NOMO-1 treated with dmso at 0.1 percent for 144 hours (cell line): ENCODE data around the gene CCDC66.
"Not testable (repeated sequence)": the region's sequence is repeated elsewhere in the genome, so short reads cannot be mapped to it uniquely, and the experiment has no call there.

Source experiments
- DNase-seq: peaks from one replicate; lab custom pipeline; 2025; ENCODE audit not compliant: unreplicated experiment; lab: John Stamatoyannopoulos, UW

The CCDC66 gene

DNA sequence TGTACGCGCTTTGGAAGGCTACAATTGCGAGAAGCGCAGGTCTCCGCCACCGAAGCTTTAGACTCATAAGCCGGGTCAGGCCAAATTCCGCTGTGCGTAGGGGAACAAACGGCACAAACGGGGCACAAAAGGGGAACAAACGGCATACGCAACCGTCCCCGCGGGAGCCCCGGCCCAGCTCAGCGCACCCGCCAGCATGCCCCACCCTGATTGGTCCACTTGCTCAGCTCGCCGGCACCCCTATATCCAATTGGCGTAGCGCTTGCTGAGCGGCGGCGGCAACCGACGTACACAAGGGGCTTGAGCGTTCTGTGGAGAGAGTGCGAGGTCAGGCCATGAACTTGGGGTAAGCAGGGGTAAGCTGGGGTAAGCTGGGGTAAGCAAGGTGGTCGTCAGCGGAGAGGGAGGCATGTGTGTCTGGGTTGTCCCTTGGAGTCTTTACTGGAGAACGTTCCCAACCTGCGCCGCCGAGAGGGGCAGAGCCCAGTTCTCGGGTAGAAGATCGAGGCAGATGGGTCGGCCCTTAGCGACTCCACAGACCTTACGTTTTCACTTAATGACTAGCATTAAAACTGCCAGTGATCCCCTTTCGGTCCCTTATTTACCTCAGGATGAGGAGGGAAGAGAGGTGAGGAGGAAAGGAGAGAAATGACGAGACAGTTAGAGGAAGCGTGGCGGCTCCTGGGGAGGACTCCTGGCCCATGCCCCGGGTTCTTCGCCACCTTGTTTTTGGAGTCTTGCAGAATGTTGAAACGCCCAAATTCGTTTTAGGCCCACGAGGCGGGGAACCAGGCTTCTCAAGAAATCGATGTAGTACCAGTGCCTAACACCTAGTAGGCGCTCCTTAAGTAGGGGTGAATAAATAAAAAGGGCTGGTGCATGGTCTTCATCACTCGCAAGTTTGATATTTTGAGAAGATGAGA lies at the start of gene CCDC66:
TSS of gene CCDC66 (plus strand) at position 268 of the 923 bp plus-strand sequence. CDS start at position 336, 68 bp downstream.
- DNase-seq, result peak; percentile 92

DNA sequence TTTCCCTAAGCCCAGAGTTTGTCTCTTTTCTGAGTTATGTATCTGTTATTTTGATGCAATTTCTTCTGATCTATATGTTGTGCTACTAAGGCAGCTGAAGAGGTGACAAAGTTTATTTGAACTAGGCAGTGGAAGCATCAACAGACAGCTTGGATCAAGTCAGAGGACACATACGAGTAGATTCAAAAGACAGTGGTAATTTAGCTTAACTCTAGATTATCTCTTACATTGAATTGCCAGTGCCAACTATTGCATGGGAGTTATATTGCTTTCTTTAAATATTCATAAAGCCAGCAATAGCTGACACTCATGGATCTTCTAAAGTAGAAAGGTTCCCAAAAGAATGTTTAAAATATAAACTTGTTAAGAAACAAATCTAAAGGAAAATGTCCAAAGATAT lies 37.3 kb upstream of the CCDC66 start:
- DNase-seq, result no peak

DNA sequence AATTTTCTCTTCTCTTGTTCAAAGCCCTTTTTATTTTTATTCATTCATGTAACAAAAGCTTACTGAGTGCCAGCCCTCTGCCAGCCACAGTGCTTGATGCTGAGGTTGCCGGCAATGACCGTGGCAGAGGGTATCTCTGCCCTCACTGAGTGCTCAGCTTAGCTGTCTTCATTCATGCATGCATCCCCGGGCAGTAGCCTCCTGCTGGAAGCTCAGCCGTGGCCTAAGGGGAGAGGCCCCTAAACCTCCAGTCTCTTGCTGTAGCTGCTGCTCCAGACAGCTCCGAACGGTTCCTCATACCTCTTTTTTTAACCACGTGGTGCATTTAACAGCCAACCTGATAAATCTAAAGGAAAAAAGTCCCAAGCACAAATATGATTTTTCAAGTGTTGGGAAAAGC lies 34.6 kb upstream of the CCDC66 start:
- DNase-seq, result no peak

DNA sequence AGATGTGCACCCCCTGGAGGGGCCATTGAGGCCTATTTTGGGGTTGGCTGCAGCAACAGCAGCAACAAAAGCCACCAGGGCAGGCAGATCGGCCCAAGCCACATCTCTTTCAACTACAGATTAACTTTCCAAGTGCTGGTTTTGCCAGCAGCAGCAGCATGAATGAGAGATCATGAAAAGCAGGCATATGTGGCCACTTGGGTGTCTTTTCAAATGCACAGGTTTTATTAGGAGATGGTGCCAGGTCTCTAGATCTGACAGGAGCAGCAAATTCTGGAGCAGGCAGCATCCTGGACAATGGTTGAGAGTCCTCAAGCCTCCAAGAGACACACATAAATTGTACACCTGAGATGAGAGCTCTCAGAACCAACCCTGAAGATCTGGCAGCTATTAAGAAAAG lies 31.7 kb upstream of the CCDC66 start:
- DNase-seq, result no peak

DNA sequence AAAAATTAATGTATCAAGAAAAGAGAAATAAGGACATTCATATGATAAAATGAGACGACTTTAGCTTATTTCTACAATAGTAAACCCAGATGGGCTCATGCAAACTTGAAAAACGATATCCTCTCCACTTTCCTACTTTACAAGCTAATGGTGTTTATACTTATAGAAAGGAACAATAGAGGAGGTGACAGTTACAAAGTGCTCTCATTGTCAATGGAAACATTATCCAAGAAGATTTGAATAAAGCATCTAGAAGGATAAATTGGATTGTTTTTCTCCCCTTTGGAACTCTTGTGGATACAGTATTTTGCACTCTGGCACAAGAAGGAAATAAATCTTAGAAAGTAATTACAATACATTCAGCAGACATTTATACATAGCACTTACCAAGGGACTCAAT lies 20.2 kb upstream of the CCDC66 start:
- DNase-seq, result no peak

DNA sequence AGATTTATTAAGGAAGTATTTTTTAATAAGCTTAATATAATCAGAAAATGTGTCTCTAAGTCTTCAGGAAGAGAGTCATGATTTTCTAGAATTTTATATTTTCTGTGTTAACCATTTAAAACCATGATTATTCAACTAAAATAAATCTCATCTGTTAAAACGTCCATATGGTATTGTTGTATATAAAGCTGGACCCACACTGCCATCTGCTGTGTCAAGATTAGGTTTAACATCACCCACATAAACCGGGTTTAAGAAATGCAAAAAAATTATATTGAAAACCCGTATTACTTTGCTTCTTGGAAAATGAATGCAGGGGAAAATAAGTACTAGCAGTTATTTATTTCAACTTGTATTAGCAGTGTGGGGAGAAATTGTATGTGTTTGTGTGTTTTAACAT lies 9.5 kb upstream of the CCDC66 start:
- DNase-seq, result no peak

DNA sequence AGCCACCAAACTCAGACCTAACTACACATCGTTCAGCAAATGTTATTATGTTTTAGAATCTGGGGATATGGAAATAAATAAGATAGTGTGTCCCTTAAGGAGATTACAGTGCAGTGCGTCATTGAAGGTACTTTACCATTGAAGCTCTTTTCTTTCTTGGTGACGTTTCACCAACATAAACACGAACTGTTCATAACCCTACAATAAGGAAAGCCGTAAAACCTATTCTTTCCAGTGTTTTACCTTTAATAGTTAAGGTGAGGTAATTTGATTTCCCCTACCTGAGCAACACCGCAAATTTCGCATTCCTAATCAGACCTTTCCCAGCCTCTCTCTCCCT lies 826 bp downstream of the CCDC66 start:
- no peak for DNase-seq

DNA sequence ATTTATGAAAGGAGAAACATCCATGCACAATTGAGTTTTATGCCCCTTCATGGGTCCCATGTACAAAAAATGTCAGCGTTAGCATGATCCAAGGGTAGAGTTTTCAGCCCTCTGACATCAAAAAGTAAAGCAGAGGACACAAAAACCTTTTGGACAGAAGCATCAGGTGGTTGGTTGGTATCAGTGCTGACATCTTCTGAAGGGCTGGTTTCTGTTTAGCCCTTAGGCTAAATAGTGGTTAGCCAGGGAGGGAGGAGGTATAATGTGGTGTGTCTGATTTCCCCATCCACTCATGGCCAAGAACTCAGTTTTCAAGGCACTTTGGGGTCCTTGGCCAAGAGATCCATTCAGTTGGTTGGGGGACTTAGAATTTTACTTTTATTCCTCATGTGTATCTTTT lies 16.5 kb downstream of the CCDC66 start:
- no peak for DNase-seq

DNA sequence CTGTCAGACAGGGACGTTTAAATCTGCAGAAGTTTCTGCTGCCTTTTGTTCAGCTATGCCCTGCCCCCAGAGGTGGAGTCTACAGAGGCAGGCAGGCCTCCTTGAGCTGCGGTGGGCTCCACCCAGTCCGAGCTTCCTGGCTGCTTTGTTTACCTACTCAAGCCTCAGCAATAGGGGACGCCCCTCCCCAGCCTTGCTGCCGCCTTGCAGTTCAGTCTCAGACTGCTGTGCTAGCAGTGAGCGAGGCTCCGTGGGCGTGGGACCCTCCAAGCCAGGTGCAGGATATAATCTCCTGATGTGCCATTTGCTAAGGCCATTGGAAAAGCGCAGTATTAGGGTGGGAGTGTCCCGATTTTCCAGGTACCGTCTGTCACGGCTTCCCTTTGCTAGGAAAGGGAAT lies 25.0 kb downstream of the CCDC66 start:
- DNase-seq, result not testable (repeated sequence)

DNA sequence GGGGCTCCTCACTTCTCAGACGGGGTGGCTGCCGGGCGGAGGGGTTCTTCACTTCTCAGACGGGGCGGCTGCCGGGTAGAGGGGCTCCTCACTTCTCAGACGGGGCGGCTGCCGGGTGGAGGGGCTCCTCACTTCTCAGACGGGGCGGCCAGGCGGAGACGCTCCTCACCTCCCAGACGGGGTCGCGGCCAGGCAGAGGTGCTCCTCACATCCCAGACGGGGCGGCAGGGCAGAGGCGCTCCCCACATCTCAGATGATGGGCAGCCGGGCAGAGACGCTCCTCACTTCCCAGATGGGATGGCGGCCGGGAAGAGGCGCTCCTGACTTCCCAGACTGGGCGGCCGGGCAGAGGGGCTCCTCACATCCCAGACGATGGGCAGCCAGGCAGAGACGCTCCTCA lies 27.3 kb downstream of the CCDC66 start:
- DNase-seq, result not testable (repeated sequence)

DNA sequence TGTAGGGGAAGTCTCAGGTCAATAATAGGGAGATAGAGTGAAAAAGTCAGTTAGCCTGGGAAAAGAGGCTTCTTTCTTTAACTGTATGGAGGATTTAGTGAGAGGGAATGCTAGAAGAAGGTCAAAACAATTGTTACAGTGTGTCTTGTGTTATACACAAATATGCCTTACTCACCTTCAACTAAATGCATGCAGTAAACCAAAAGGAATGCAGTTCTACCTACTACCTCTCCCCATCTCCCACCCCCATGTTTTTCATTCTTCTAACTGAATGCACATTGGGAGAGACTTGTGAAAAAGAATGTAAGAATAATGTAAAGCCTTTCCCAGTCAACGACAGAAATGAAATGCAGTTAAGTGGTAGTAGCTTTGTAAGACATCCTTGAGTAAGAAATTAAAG lies 33.8 kb downstream of the CCDC66 start:
- no peak for DNase-seq

DNA sequence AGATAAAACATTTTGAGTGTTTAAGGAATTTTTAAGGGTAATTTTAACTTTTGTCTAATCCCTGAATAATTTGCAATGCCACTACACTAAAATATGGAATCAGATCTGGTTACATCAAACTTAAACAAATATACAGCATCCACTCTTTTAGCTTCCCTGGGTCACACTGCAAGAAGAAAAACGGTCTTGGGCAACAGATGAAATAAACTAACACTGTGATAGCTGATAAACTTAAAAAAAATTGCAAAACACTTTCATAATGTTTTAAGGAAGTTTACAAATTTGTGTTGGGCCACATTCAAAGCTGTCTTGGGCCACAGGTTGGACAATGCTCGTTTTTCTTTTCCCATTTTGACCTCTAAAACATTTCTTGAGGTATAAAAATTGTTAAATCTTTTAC lies 34.3 kb downstream of the CCDC66 start:
- peak; percentile 7 for DNase-seq

DNA sequence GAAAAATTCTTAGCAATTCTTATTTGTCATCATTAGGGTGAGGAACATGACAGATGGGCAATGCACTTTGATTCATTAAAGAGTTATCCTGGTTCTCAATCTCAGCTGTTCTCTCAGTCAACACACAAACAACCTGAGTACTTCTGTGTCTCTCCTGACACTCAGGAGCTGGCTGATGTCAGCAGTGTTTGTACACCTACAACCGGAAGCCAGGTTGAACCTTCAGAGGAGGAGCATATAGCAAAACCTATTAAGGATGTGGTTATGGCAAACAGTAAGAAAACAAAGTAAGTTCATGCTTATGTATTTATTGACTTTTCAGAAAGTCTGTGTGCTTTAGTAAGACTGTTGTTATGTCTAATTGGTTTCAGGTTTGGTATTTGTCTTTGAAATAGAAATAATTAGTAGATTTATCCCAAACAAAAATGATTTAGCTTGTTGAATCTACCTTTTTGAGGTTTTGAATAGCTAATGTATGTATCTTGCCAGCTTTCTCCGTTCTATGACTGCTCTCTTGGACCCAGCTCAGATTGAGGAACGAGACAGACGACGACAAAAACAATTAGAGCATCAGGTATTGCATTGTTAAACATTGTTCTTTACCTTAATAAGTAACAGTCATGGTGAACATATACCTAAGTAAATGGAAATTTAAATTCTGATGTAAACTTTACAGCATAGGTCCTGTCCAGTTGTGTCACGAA lies 36.6 kb downstream of the CCDC66 start:
- DNase-seq, result no peak

DNA sequence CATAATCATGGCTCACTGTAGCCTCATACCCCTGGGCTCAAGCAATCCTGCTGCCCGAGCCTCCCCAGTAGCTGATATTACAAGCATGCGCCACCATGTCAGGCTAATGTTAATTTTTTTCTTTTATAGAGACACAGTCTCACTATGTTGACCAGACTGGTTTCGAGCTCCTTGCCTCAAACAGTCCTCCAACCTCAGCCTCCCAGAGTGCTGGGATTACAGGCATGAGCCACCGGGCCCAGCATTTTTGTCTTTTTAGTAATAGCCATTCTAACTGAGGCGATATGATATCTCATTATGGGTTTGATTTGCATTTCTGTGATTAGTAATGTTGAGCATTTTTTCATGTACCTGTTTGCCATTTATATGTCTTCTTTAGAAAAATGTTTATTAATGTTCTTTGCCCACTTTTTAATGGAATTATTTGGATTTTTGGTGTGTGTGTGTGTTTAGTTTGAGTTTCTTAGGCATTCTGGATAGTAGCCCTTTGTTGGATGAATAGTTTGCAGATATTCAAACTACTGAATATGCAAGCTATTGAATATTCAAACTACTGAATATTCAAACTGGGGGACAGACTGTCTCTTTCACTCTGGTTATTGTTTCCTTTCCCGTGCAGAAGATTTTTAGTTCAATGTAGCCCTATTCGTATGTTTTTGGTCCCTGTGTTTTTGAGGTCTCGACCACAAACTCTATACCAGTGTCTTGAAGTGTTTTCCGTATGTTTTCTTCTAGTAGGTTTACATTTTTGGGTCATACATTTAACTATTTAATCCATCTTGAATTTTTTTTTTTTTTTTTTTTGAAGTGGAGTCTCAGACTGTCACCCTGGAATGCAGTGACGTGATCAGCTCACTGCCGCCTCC lies 39.2 kb downstream of the CCDC66 start:
- DNase-seq, result no peak

DNA sequence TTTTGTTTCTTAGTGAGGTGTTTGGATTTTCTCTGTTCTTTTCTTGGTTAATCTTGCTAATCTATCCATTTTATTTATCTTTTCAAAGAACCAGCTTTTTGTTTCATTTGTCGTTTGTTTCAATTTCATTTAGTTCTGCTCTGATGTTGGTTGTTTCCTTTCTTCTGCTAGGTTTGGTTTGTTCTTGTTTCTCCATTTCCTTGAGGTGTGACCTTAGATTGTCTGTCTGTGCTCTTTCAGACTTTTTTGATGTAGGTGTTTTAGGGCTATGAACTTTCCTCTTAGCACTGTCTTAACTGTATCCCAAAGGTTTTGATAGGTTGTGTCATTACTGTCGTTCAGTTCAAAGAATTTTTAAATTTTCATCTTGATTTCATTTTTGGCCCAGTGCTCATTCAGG lies 51.5 kb downstream of the CCDC66 start:
- not testable (repeated sequence) for DNase-seq

DNA sequence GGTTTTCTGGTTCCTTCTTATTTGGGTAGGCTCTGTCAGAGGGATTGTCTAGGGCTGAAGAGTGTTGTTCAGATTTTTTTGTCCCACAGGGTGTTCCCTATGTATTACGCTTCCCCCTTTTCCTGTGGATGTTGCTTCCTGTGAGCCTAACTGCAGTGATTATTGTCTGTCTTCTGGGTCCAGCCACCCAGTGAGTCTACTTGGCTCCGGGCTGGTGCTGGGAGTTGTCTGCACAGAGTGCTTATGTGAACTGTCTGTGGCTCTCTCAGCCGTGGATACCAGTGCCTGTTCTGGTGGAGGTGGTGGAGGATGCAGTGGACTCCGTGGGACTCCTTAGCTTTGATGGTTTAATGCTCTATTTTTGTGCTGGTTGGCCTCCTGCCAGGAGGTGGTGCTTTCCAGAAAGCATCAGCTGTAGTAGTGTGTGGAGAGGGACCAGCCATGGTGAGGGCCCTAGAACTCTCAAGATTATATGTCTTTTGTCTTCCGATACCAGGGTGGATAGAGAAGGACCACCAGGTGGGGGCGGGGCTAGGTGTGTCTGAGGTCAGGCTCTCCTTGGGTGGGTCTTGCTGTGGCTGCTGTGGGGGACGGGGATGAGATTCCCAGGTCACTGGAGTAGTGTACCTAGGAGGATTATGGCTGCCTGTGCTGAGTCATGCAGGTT lies 53.8 kb downstream of the CCDC66 start:
- DNase-seq, result no peak

DNA sequence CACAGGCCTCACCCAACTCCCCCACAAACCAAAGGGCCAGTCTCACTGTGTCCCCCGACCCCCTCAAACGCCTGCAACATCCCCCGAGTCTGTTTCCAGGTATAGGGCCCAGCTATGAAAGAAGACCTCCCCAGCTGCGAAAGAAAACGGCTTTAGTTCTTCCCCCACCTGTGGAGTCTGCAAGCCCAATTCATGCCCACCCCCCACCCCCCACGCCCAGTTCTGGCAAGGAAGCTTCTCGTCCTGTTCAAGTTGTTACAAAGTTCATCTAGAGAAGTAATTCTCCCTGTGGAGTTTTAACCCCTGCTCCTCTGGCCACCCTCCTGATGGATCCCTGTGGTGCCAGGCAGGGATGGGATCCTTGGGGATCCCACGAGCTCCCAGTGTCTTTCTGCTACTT lies 54.4 kb downstream of the CCDC66 start:
- DNase-seq, result no peak

DNA sequence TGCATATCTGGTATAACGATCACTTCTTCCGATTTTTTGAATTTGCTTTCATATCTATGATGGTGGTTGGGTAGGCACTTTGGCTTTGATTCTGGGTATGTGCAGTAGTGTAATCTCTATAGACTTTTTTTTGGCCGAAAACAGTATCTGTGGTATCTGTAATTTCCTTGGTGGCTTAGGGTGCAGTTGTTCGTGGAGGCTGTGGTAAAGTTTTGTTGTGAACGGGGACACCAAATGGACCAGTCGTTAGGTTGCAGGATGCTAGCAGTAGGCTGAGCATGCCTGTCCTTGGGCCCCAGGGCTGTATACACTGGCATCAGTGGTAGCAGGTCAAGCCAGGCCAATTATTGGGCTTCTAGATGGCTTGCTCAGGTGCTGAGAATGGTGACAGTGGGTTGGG lies 55.2 kb downstream of the CCDC66 start:
- DNase-seq, result no peak

DNA sequence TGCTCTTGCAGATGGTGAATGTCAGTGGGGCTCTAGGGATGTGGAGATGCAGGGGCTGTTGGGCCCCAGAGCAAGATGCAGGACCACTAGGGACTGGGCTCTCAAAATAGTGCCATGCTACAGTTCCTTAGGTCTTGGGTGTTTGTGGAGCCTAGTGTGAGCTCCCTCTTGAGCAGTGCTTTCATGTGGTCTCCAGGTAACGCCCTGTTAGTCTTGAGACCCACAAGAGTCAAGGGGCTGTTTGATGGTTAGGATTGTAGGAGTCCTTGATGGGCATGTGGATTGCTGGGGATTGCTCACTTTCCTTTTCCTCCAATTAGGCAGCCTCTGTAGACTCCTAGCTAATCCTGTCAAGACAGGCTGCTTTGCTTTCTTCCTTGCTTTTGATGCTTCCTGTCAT lies 56.0 kb downstream of the CCDC66 start:
- no peak for DNase-seq

DNA sequence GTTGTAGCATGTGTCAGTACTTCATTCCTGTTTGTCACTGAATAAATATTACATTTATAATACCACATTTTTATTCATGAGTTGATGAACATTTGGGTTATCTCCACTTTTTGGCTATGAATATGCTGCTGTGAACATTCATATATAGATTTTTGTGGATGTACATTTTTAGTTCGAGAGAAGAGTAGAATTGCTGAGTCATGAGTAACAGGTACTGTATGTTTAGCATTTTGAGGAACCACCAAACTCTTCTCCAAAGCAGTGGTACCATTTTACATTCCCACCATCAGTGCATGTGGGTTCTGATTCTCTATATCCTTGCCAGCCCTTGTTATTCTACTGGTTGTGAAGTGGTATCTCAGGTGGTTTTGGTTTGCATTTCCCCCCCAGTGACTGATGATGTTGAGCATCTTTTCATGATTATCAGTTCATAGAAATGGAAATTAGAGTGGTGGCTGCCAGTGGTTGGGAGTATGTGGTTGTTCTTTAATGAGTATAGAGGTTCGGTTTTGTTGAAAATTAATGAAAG lies 59.6 kb downstream of the CCDC66 start:
- no peak for DNase-seq

DNA sequence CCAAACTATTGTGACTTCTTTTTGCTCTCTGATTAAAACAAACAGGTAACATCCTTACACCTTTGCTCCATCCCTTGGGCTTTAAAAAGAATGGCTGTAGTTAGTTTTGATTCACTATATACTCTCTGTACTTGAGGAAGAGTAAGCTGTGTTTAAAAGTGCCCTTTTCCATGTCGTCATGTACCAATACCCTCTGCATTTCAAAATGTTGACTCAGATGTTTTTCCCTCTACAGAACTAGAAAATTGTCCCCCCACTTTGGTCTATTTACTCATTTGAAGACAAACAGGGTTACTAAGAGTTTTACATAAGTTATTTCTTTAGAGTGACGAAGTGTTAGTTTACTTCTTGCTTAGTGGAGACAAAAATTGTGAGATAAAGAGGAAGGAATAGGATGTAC lies 63.4 kb downstream of the CCDC66 start:
- no peak for DNase-seq
